Stimulated activated CD4-positive, alpha-beta T cell treated with anti-CD3 and anti-CD28 coated beads, TNF-alpha, amount 100 ng/mL, for 48 hours (primary cell): ENCODE measurements around the gene FBXO28.
A peak's percentile ranks its signal among the peaks of the same experiment; 100 is the strongest.
"Not testable (repeated sequence)": the region's sequence is repeated elsewhere in the genome, so short reads cannot be mapped to it uniquely, and the experiment has no call there.

Experiments
- DNase-seq, 3 donors: peaks; one replicate each; pipeline ENCODE4 v3.0.0-alpha.2; 2020; ENCODE audit warnings: low read depth in 3 of 3

FBXO28 gene

GRCh38 chr1:224185208-224185607 lies 71.3 kb downstream of the FBXO28 start:
- DNase-seq = no peak

GRCh38 chr1:224188286-224188685 lies 74.4 kb downstream of the FBXO28 start:
- no peak for DNase-seq

GRCh38 chr1:224189561-224189960 lies 75.7 kb downstream of the FBXO28 start:
- no peak for DNase-seq

- DNase-seq = no peak
Measured at GRCh38 chr1:224192082-224192788, 78.3 kb downstream of the FBXO28 start.

DNA sequence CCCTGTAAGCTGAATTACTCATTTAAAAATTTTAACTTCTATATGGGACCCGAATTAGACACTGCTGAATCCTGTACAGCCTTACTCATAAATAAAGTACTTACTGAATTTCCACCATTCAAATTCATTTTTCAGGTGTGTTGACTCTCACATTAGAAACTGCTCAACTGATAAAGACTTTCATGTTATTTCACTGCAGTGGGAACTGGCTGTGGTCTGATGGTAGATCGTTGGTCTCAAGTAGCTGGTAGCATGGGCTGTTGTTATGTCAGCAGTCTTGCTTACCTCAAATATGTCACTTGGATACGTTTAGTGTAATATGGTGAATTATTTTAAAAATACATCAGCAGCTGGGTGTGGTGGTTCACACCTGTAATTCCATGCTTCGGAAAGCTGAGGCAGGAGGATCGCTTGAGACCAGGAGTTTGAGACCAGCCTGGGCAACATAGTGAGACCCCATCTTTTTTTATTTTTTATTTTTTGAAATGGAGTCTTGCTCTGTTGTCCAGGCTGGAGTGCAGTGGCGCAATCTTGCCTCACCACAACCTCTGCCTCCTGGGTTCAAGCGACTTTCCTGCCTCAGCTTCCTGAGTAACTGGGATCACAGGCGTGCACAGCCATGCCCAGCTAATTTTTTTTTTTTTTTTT lies 79.5 kb downstream of the FBXO28 start:
- no peak for DNase-seq

DNA sequence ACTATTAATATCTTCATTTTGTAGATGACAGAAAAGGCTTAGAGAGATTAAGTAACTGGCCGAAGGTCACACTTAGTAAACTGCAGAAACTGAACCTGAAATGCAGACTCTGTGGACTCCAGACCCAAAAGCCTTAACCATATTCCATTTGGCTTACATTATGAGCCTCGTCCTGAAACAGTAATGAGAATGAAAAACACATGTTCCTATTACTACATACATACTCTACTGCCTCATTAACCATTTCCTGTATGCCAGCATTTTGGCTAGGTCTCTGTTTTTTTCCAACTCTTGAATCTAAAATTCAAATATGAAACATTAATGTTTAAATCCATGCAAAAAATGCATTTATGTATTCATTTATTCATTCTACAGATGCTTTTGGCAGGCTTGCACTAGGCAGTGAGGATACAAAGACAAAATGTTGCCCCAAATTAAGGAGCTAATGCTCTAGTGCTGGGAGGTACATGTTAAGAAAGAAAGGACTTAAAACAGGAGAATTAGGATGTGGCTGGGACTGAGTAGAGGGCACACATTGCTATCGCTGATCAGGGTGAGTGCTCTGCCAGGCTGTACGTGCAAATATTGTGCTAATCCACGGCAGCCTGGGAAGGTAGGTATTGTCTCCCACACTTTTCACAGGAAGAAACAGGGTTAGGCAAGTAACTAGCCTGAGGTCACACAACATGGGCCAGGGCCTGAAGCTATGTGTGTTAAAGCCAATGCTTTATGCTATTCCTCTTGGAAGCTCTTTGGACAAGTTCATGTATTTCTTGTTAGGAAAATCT lies 83.1 kb downstream of the FBXO28 start:
- no peak for DNase-seq

DNA sequence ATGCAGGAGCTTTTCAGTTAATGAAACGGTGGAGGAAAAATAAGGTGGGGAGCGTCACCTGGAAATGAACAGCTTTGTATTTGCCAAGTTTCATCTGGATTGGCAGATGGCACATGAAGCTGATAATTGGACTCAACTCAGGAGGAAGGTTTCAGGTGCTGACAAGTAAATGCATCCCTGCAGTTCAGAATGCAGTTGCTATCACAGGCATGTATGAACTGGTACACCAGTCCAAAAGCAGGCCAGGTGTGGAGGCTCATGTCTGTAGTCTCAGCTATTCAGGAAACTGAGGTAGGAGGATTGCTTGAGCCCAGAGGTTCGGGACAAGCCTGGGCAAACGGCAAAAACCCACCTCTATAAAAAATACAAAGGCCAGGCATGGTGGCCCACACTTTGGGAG lies 84.7 kb downstream of the FBXO28 start:
- DNase-seq = no peak

- no peak for DNase-seq
Measured at GRCh38 chr1:224199679-224200078, 85.8 kb downstream of the FBXO28 start.

- no peak for DNase-seq
Measured at GRCh38 chr1:224201383-224201782, 87.5 kb downstream of the FBXO28 start.

DNA sequence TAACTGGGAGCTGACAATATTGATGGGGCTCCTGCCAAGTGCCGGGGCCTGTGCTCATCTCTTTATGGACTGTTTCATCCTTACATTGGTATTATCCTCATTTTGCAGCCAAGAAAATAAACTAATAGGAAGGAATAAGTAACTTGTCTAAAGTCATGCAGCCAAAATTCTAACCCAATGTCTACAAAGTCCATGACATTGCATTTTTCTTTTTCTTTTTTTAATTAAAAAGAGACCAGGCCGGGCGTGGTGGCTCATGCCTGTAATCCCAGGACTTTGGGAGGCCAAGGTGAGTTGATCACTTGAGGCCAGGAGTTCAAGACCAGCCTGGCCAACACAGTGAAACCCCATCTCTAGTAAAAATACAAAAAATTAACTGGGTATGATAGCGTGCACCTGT lies 87.9 kb downstream of the FBXO28 start:
- no peak for DNase-seq

- no peak for DNase-seq
Measured at GRCh38 chr1:224203243-224204016, 89.5 kb downstream of the FBXO28 start.

- DNase-seq = peak in 1 of 3 donors; percentile 31
Measured at GRCh38 chr1:224205438-224205840, 91.5 kb downstream of the FBXO28 start.

GRCh38 chr1:224205931-224206538 lies 92.1 kb downstream of the FBXO28 start:
- DNase-seq = not testable (repeated sequence)

- no peak for DNase-seq
Measured at GRCh38 chr1:224211206-224211962, 97.5 kb downstream of the FBXO28 start.
